Kasumi-1 (cell line): Measurements from ENCODE around the gene ADGRB2.

Experiments
- DNase-seq, 2 experiments: peaks; one replicate each; lab custom pipeline; 2025; lab: John Stamatoyannopoulos, UW

Gene ADGRB2

DNA sequence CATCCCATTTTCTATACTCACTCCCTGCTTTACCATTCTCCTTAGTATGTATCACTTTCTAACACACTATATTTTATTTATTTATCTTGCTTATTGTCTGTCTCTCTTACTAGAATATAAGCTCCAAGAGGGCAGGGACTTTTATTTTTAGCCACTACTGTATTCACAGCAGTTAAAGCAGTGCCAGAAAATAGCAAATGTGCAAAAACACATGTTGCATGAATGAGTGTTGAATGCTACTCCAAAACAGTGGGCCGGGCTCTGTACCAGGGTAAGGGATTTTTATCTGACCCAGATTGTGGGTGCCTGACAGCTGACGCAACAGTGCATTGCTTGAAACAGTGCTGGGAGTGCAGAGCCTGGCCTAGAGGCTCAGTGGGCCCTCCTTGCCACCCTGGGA lies 85.0 kb downstream of the ADGRB2 start:
- no peak for DNase-seq

GRCh38 chr1:31678681-31679080 lies 85.5 kb downstream of the ADGRB2 start:
- DNase-seq: no peak

DNA sequence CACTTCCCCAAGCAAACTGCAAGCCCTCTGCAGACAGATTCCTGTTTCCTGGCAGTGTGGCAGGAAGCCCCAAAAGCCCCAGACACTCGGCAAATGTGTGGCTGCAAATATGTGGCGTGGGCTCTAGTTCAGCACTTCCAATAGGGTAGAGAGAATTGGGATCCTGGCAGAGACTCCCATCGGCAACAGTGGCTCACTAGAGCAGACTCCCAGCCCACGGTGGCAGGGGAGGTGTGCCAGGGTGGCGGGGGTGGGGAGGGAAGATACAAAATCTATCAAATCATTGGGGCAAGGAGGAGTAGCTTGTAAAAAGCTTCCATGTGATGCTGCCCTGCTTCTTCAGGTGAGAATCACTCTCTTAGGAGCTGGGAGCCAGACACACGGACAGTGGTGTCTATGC lies 86.2 kb downstream of the ADGRB2 start:
- no peak for DNase-seq

- DNase-seq: no peak
Measured at GRCh38 chr1:31677401-31677800, 86.7 kb downstream of the ADGRB2 start.
